HG03135 (cell line): ENCODE measurements around the gene NIT1.

Source experiments
- ATAC-seq: cut with Tn5 transposase; IDR thresholded peaks from one replicate; pipeline ENCODE4 v1.9.1; 2021; ENCODE audit warnings: mild to moderate bottlenecking, moderate library complexity; ENCODE audit not compliant: unreplicated experiment

The NIT1 gene

GRCh38 chr1:161117759-161118581 lies at the start of gene NIT1, which contains the start of gene PFDN2:
TSS of gene NIT1 (plus strand) at chr1:161118105. CDS start at chr1:161118177, 72 bp downstream.
TSS of gene PFDN2 (minus strand) at chr1:161118037. CDS start at chr1:161118026, 11 bp downstream.
- ATAC-seq: peak; percentile 81

GRCh38 chr1:161068306-161069234 lies 49.3 kb upstream of the NIT1 start:
- peak; percentile 50 for ATAC-seq

GRCh38 chr1:161069241-161069640 lies 48.7 kb upstream of the NIT1 start:
- no peak for ATAC-seq

GRCh38 chr1:161069731-161070270 lies 48.1 kb upstream of the NIT1 start, which contains the start of gene ARHGAP30:
TSS of gene ARHGAP30 (minus strand) at chr1:161069891. CDS start at chr1:161069624, 267 bp downstream.
- ATAC-seq: peak; percentile 79

- ATAC-seq: no peak
These were observed 47.1 kb upstream of the NIT1 start for GRCh38 chr1:161070761-161071160.

GRCh38 chr1:161071886-161072371 lies 46.0 kb upstream of the NIT1 start:
- ATAC-seq: no peak

GRCh38 chr1:161072751-161073449 lies 45.0 kb upstream of the NIT1 start:
- ATAC-seq: no peak

- ATAC-seq: no peak
These were observed 44.3 kb upstream of the NIT1 start for GRCh38 chr1:161073474-161074121.

- ATAC-seq: no peak
These were observed 43.1 kb upstream of the NIT1 start for GRCh38 chr1:161074676-161075368.

- ATAC-seq: no peak
These were observed 41.5 kb upstream of the NIT1 start for GRCh38 chr1:161076410-161076809.

- ATAC-seq: no peak
These were observed 40.5 kb upstream of the NIT1 start for GRCh38 chr1:161077426-161077825.

GRCh38 chr1:161079436-161080110 lies 38.3 kb upstream of the NIT1 start:
- no peak for ATAC-seq

- ATAC-seq: no peak
These were observed 37.2 kb upstream of the NIT1 start for GRCh38 chr1:161080441-161081405.

GRCh38 chr1:161081519-161081918 lies 36.4 kb upstream of the NIT1 start:
- ATAC-seq: no peak

GRCh38 chr1:161082483-161082882 lies 35.4 kb upstream of the NIT1 start:
- ATAC-seq: no peak

GRCh38 chr1:161082996-161083747 lies 34.7 kb upstream of the NIT1 start:
- no peak for ATAC-seq
